HG02981 (cell line): Measurements from ENCODE around the gene FRMD5.
"Not testable (repeated sequence)": the region's sequence is repeated elsewhere in the genome, so short reads cannot be mapped to it uniquely, and the experiment has no call there.

Experiments
- ATAC-seq: cut with Tn5 transposase; IDR thresholded peaks from one replicate; pipeline ENCODE4 v1.9.1; 2021; ENCODE audit warnings: mild to moderate bottlenecking, moderate library complexity; ENCODE audit not compliant: unreplicated experiment

The FRMD5 gene

GRCh38 chr15:44195151-44195740 is at the start of gene FRMD5:
FRMD5 (minus strand) TSS chr15:44195271.
- peak; percentile 90 for ATAC-seq

- ATAC-seq = no peak
Observed at GRCh38 chr15:44243829-44244228, 48.8 kb upstream of the FRMD5 start.

DNA sequence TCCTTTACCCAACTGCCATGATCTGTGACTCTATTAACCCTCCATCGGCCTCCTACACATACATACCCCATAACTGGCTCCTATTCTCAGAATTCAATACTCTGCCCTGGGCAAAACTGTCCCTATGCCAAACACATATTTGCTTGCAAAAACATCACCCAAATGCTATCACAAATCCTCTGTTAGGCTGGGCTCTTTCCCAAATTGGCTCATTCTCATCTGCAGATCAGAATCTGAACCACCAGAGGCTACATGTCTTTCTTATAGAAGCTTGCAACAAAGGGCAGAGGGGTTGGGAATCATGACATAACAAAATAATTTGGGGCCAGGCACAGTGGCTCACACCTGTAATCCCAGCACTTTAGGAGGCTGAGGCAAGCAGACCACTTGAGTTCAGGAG is 48.1 kb upstream of the FRMD5 start:
- ATAC-seq = no peak

DNA sequence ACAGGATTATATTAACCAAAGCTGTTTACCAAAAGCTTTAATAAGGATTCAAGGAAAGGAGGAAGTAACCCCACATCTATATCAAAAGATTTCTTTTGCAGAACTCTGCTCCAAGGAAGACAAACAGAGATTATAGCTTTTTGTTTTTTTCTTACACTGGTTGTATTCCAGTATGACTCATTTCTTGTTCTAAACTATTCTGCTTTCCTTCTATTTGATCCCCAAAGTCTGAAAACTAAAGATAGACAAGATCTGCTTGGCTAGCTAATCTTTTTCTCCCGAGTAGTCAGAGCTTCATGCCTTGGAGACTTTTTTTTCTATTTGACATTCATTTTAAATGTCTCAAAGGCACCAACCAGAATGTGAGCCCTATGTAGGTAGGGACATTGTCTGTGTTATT is 36.8 kb upstream of the FRMD5 start:
- no peak for ATAC-seq

- not testable (repeated sequence) for ATAC-seq
Observed at GRCh38 chr15:44229301-44229700, 34.2 kb upstream of the FRMD5 start.

GRCh38 chr15:44227584-44227983 is 32.5 kb upstream of the FRMD5 start:
- no peak for ATAC-seq

- not testable (repeated sequence) for ATAC-seq
Observed at GRCh38 chr15:44227001-44227400, 31.9 kb upstream of the FRMD5 start.

- ATAC-seq = no peak
Observed at GRCh38 chr15:44222478-44222877, 27.4 kb upstream of the FRMD5 start.

GRCh38 chr15:44219073-44219472 is 24.0 kb upstream of the FRMD5 start:
- ATAC-seq = no peak

- no peak for ATAC-seq
Observed at GRCh38 chr15:44216958-44217357, 21.9 kb upstream of the FRMD5 start.

GRCh38 chr15:44215594-44215993 is 20.5 kb upstream of the FRMD5 start:
- no peak for ATAC-seq

DNA sequence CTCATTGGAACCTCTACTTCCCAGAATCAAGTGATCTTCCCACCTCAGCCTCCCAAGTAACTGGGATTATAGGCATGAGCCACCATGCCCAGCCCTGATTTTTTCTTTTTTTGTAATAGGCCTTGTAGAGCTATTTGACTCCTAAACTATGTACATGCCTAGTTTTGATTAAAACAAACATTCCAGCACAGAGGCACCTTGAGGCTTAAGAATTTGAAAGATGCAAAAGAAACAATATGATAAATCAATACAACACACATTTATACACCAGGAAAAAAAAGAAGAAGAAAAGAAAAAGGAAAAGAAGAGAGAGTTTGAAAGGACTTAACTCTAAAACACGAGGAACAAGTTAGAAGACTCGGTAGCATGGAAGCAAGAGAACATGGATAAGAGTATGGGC is 13.9 kb upstream of the FRMD5 start:
- ATAC-seq = no peak

- ATAC-seq = no peak
Observed at GRCh38 chr15:44207643-44208042, 12.6 kb upstream of the FRMD5 start.

GRCh38 chr15:44199393-44199792 is 4.3 kb upstream of the FRMD5 start:
- no peak for ATAC-seq

GRCh38 chr15:44194323-44195150 is 534 bp downstream of the FRMD5 start:
- peak; percentile 19 for ATAC-seq

DNA sequence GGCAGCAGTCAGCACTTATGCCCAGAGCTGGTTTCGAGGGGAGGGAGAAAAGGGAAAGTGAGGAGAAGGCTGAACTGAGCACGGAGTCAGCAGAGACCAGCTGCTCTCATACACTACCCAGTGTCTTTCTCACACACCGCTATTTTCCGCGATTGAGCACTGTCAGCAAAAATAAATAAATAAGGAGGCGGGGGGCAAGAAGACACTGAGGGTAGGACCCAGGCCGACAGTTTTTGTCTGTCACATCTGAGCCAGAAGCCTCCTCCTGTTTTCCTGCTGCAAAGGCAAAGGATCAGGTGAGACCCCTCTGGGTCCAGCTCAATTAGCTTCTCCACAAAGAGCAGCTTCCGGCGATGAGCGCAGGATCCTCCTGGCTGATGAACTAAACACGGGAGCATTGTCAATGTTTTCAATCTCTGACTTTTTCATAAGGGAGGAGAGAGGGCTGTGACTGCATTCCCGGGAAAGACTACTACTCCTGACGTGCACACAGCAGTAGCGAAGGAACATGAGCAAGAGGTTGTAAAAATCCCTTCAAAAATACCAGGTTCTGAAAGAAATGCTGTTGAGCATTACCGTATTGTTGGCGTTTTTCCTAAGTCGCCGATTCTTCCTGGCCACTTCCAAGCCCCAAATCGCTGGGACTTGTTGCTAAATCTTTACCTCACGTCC is 1.3 kb downstream of the FRMD5 start:
- ATAC-seq = no peak

- ATAC-seq = no peak
Observed at GRCh38 chr15:44188795-44189194, 6.3 kb downstream of the FRMD5 start.

GRCh38 chr15:44186705-44187104 is 8.4 kb downstream of the FRMD5 start:
- no peak for ATAC-seq

GRCh38 chr15:44183363-44183762 is 11.7 kb downstream of the FRMD5 start:
- ATAC-seq = no peak

DNA sequence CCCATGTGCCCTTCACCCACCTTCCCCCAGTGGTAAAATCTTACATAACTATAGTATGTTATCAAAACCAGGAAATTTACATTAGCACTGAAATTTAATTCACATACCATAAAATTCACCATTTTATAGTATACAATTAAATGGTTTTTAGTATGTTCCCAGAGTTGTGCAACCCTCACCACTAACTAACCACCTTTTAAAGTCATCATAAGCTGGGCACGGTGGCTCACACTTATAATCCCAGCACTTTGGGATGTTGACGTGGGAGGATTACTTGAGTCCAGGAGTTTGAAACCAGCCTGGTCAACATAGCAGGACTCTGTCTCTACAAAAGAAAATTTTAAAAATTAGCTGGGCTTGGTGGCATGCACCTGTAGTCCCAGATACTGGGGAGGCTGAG is 13.7 kb downstream of the FRMD5 start:
- ATAC-seq = no peak

- no peak for ATAC-seq
Observed at GRCh38 chr15:44177139-44177538, 17.9 kb downstream of the FRMD5 start.

DNA sequence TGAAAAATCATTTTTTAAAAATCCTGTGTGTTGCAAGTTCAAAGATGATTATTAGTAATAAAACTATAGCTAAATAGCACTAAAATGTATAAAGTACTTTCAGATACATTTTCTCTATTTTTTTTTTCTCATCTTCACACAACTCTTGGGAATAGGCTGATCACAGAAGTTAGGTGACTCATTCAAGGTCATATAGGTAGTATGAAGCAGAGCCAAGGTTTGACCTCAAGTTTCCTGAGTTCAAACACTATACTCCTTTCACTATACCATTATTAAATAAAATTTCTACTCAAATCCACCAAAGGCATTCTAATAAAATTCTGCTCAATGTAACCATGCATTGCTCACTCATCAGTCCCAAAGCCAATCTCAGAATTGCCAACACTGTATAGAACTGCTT is 21.3 kb downstream of the FRMD5 start:
- no peak for ATAC-seq
